H9 (cell line): ENCODE results near the gene NANOS3. TPM values are rescaled to one million over a fixed set of nuclear protein-coding genes. Genes with fewer than 3 reads are reported as not detected.

ENCODE experiments used
- DNase-seq: peaks from one replicate; pipeline ENCODE4 v3.0.0-alpha.2; 2017
- H2AFZ ChIP-seq: one replicate; pipeline ENCODE4 v1.6.1; 2013; ENCODE audit warnings: mild to moderate bottlenecking, low read length, control low read depth, moderate library complexity
- H2AK5ac ChIP-seq: 2 replicates; pipeline ENCODE4 v1.6.1; 2013; ENCODE audit warnings: low read length, control low read depth, mixed read lengths; ENCODE audit not compliant: insufficient read length
- H2BK120ac ChIP-seq: one replicate; pipeline ENCODE4 v1.6.1; 2013; ENCODE audit warnings: low read depth, mild to moderate bottlenecking, low read length, control low read depth, inconsistent platforms; ENCODE audit not compliant: poor library complexity, severe bottlenecking
- H2BK12ac ChIP-seq: 2 replicates; pipeline ENCODE4 v1.6.1; 2013; ENCODE audit warnings: low read length, control low read depth, mixed read lengths, low read depth; ENCODE audit not compliant: insufficient read length
- H2BK15ac ChIP-seq: 2 replicates; pipeline ENCODE4 v1.6.1; 2013; ENCODE audit warnings: low read depth, low read length, control low read depth
- H2BK20ac ChIP-seq: one replicate; pipeline ENCODE4 v1.6.1; 2013; ENCODE audit warnings: low read depth, mild to moderate bottlenecking, low read length, control low read depth, inconsistent platforms; ENCODE audit not compliant: poor library complexity, severe bottlenecking
- H2BK5ac ChIP-seq: 2 replicates; pipeline ENCODE4 v1.6.1; 2013; ENCODE audit warnings: low read length, control low read depth, mixed read lengths; ENCODE audit not compliant: insufficient read length
- H3K14ac ChIP-seq: 2 replicates; pipeline ENCODE4 v1.6.1; 2013; ENCODE audit warnings: low read length, control low read depth; ENCODE audit not compliant: insufficient read depth
- H3K18ac ChIP-seq: 2 replicates; pipeline ENCODE4 v1.6.1; 2013; ENCODE audit warnings: low read depth, mild to moderate bottlenecking, mixed read lengths, low read length, control low read depth; ENCODE audit not compliant: insufficient read length
- H3K23ac ChIP-seq: 2 replicates; pipeline ENCODE4 v1.6.1; 2013; ENCODE audit warnings: low read length, control low read depth, mixed read lengths, low read depth; ENCODE audit not compliant: insufficient read length
- H3K23me2 ChIP-seq: 2 replicates; pipeline ENCODE4 v1.6.1; 2013; ENCODE audit warnings: low read depth, mild to moderate bottlenecking, mixed read lengths, low read length, control low read depth; ENCODE audit not compliant: insufficient read length, poor library complexity, severe bottlenecking
- H3K27ac ChIP-seq: 2 replicates; pipeline ENCODE4 v1.5.1; 2013; ENCODE audit warnings: low read length, control low read depth, mixed read lengths, low read depth; ENCODE audit not compliant: insufficient read length
- H3K27me3 ChIP-seq: 2 replicates; pipeline ENCODE4 v1.6.1; 2013; ENCODE audit warnings: low read length, control low read depth, inconsistent platforms; ENCODE audit not compliant: insufficient read depth
- H3K4ac ChIP-seq: 2 replicates; pipeline ENCODE4 v1.6.1; 2013; ENCODE audit warnings: low read depth, mild to moderate bottlenecking, control low read depth, inconsistent platforms, low read length, moderate library complexity
- H3K4me1 ChIP-seq: 2 replicates; pipeline ENCODE4 v1.6.1; 2013; ENCODE audit warnings: low read length, control low read depth, inconsistent platforms; ENCODE audit not compliant: insufficient read depth
- H3K4me2 ChIP-seq: 2 replicates; pipeline ENCODE4 v1.6.1; 2013; ENCODE audit warnings: low read length, control low read depth, mixed read lengths; ENCODE audit not compliant: insufficient read length, insufficient read depth
- H3K56ac ChIP-seq: 2 replicates; pipeline ENCODE4 v1.6.1; 2013; ENCODE audit warnings: low read depth, mild to moderate bottlenecking, mixed read lengths, low read length, control low read depth; ENCODE audit not compliant: insufficient read length
- H3K79me1 ChIP-seq: 2 replicates; pipeline ENCODE4 v1.6.1; 2013; ENCODE audit warnings: low read depth, mild to moderate bottlenecking, moderate library complexity, low read length, control low read depth, inconsistent platforms; ENCODE audit not compliant: insufficient read depth, poor library complexity, severe bottlenecking
- H3K79me2 ChIP-seq: 2 replicates; pipeline ENCODE4 v1.6.1; 2013; ENCODE audit warnings: low read length, control low read depth, inconsistent platforms; ENCODE audit not compliant: insufficient read depth
- H3K9ac ChIP-seq: 2 replicates; pipeline ENCODE4 v1.6.1; 2013; ENCODE audit warnings: low read length, control low read depth, mixed read lengths; ENCODE audit not compliant: insufficient read length; ENCODE audit errors: extremely low read depth
- H3K9me3 ChIP-seq: one replicate; pipeline ENCODE4 v1.6.1; 2013; ENCODE audit warnings: low read depth, low read length, inconsistent platforms; ENCODE audit not compliant: control insufficient read depth
- H3T11ph ChIP-seq: one replicate; pipeline ENCODE4 v1.6.1; 2013; ENCODE audit warnings: mild to moderate bottlenecking, low read length, control low read depth, inconsistent platforms
- H4K20me1 ChIP-seq: one replicate; pipeline ENCODE4 v1.6.1; 2013; ENCODE audit not compliant: control insufficient read depth, insufficient read length, insufficient read depth
- H4K5ac ChIP-seq: 2 replicates; pipeline ENCODE4 v1.6.1; 2013; ENCODE audit warnings: low read depth, mild to moderate bottlenecking, mixed read lengths, low read length, control low read depth; ENCODE audit not compliant: insufficient read length
- H4K8ac ChIP-seq: replicated peaks from 2 replicates; pipeline ENCODE4 v1.6.1; 2013; ENCODE audit warnings: low read length, control low read depth, mixed read lengths, low read depth; ENCODE audit not compliant: insufficient read length
- H4K91ac ChIP-seq: 2 replicates; pipeline ENCODE4 v1.6.1; 2013; ENCODE audit warnings: low read depth, mild to moderate bottlenecking, moderate library complexity, mixed read lengths, low read length, control low read depth; ENCODE audit not compliant: insufficient read length
- H3K27ac Mint-ChIP-seq, 3 experiments: 2 replicates in 2 of 3; 3 replicates in 1 of 3; pipeline ENCODE4 v1.8.0; 2020 to 2021; ENCODE audit warnings: mixed read lengths in 3 of 3, mild to moderate bottlenecking in 1 of 3, moderate library complexity in 1 of 3
- H3K27me3 Mint-ChIP-seq: 2 replicates; pipeline ENCODE4 v1.8.0; 2021; ENCODE audit warnings: low read depth, mild to moderate bottlenecking, moderate library complexity, mixed read lengths
- H3K36me3 Mint-ChIP-seq, 3 experiments: 2 replicates in 2 of 3; 3 replicates in 1 of 3; pipeline ENCODE4 v1.8.0; 2020 to 2021; ENCODE audit warnings: low read depth in 3 of 3, mixed read lengths in 3 of 3; ENCODE audit not compliant: insufficient read depth in 1 of 3
- H3K4me1 Mint-ChIP-seq, 2 experiments: 2 replicates each; pipeline ENCODE4 v1.8.0; 2020; ENCODE audit warnings: mixed read lengths in 2 of 2
- H3K4me3 Mint-ChIP-seq, 2 experiments: 2 replicates in 1 of 2; 3 replicates in 1 of 2; pipeline ENCODE4 v1.8.0; 2020 to 2021; ENCODE audit warnings: mild to moderate bottlenecking in 2 of 2, mixed read lengths in 2 of 2, moderate library complexity in 1 of 2
- H3K9me3 Mint-ChIP-seq, 2 experiments: 2 replicates in 1 of 2; 3 replicates in 1 of 2; pipeline ENCODE4 v1.8.0; 2020; ENCODE audit warnings: mild to moderate bottlenecking in 2 of 2, mixed read lengths in 2 of 2, moderate library complexity in 1 of 2
- WGBS: extraction: QIAGEN DNeasy Blood & Tissue Kit; methylation state at CpG from one replicate; pipeline ENCODE4 v1.1.7; 2013; ENCODE audit warnings: missing lambda C conversion rate, low lambda C conversion rate, mixed read lengths; ENCODE audit not compliant: insufficient read length; ENCODE audit errors: extremely low coverage; 5-methylcytosine and 5-hydroxymethylcytosine counted together
- total RNA-seq: library from RNA; stranded (reverse); gene quantifications from 2 replicates; pipeline ENCODE4 v1.2.1, GENCODE V29; 2021
- TF ChIP-seq, protein P1 (sequence below): fragments of 200-600 bp; sonication (generic); conservative IDR thresholded peaks from 3 replicates; pipeline ENCODE4 v1.8.0; 2021; ENCODE audit warnings: antibody characterized with exemption, mild to moderate bottlenecking

NANOS3 gene
- total RNA-seq, 1 experiment from 2014 or later = not detected

- Histone ChIP-seq H2AFZ (no peak overlapping the region), H4K20me1 (no peaks in the 10 kb centered on the region)
Measured at GRCh38 chr19:13839938-13840304, 37.0 kb upstream of the NANOS3 start.

More at GRCh38 chr19:13839938-13840304, 37.0 kb upstream of the NANOS3 start:
- Mint-ChIP-seq H3K36me3 (no peaks in the 10 kb centered on the region), H3K9me3 (no peaks in the 10 kb centered on the region; a peak in 1 of 5 replicates), H3K4me3 (no peak overlapping the region), H3K27me3 (no peaks in the 10 kb centered on the region), H3K4me1 (peaks cover 16 to 35% of the 10 kb centered on the region in 2 experiments), H3K27ac (no peak overlapping the region)
- no peak overlapping the region for H2BK12ac ChIP-seq
- H4K5ac ChIP-seq = no peak overlapping the region
- WGBS = no CpG with 5 or more reads among the region's 6 CpGs
- no peak overlapping the region for H2BK15ac ChIP-seq
- H2BK20ac ChIP-seq = no peak overlapping the region
- no peaks in the 10 kb centered on the region for H3K27me3 ChIP-seq
- no peak overlapping the region for H3K56ac ChIP-seq
- H3K9me3 ChIP-seq = no peaks in the 10 kb centered on the region
- no peak overlapping the region for H3K23ac ChIP-seq
- TF ChIP-seq, protein P1, sequence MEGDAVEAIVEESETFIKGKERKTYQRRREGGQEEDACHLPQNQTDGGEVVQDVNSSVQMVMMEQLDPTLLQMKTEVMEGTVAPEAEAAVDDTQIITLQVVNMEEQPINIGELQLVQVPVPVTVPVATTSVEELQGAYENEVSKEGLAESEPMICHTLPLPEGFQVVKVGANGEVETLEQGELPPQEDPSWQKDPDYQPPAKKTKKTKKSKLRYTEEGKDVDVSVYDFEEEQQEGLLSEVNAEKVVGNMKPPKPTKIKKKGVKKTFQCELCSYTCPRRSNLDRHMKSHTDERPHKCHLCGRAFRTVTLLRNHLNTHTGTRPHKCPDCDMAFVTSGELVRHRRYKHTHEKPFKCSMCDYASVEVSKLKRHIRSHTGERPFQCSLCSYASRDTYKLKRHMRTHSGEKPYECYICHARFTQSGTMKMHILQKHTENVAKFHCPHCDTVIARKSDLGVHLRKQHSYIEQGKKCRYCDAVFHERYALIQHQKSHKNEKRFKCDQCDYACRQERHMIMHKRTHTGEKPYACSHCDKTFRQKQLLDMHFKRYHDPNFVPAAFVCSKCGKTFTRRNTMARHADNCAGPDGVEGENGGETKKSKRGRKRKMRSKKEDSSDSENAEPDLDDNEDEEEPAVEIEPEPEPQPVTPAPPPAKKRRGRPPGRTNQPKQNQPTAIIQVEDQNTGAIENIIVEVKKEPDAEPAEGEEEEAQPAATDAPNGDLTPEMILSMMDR = no peak
- H3K9ac ChIP-seq = no peak overlapping the region
- peaks cover 8% of the 10 kb centered on the region for H3K23me2 ChIP-seq
- no peak overlapping the region for H2BK120ac ChIP-seq
- H3K79me2 ChIP-seq = no peaks in the 10 kb centered on the region; the same call in 1 of the 2 replicates
- H3K18ac ChIP-seq = no peak overlapping the region
- DNase-seq = no peak
- H3K4ac ChIP-seq = no peak overlapping the region
- H3K27ac ChIP-seq = no peak overlapping the region
- H2BK5ac ChIP-seq = no peak overlapping the region
- H4K8ac ChIP-seq = no peak overlapping the region
- H2AK5ac ChIP-seq = no peak overlapping the region
- no peaks in the 10 kb centered on the region for H3K79me1 ChIP-seq
- no peak overlapping the region for H3K4me2 ChIP-seq
- H3K4me1 ChIP-seq = no peaks in the 10 kb centered on the region; the same call in 1 of the 2 replicates
- no peak overlapping the region for H3K14ac ChIP-seq
- no peak overlapping the region for H4K91ac ChIP-seq
- H3T11ph ChIP-seq = no peak overlapping the region
